GM18505 (cell line): ENCODE measurements around the gene GTF2IRD1.
"Not testable (repeated sequence)": the region's sequence is repeated elsewhere in the genome, so short reads cannot be mapped to it uniquely, and the experiment has no call there.

ENCODE experiments used
- ATAC-seq: cut with Tn5 transposase; IDR thresholded peaks from one replicate; pipeline ENCODE4 v1.9.1; 2021; ENCODE audit not compliant: unreplicated experiment
- POLR2A ChIP-seq: IDR thresholded peaks from 4 replicates; pipeline ENCODE4 v1.6.1; 2011; ENCODE audit warnings: borderline replicate concordance; ENCODE audit not compliant: insufficient read depth, insufficient read length; ENCODE audit errors: extremely low read depth

GTF2IRD1 gene

DNA sequence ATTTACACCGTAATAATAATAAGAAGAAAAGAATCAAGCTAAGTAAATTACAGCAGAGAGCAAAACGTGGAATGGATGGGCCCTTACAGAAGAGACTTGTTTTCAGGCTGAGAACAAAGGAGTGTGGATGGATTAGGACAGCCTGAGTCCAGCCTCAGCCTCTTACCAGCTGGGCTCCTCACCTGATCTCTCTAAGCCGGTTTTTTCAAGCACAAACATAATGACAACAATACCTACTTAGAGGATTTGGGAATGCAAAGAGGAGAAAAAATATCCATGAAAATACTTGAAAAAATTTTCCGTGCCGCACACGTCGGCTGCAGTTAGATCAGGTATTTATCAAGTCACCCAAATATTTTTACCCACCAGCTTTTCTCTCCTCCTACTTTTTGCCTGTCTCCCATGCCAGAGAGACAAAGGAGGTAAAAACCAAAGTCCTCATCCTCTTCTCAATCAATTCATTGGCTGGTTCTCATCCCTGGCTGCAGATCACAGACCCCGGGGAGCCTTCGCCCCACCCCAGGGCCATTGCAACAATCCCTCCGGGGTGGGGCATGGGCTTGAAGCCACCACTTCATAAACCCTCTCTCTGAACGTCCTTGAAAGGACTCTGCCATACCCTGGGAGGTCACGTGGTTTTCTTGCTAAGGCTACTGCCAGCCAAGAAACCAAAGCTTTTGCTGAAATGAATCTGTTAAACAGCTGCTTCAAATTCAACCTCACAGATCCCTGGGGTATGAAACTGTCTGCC, 174.1 kb downstream of the GTF2IRD1 start:
- no peak for ATAC-seq
- no peak for TF ChIP-seq POLR2A

DNA sequence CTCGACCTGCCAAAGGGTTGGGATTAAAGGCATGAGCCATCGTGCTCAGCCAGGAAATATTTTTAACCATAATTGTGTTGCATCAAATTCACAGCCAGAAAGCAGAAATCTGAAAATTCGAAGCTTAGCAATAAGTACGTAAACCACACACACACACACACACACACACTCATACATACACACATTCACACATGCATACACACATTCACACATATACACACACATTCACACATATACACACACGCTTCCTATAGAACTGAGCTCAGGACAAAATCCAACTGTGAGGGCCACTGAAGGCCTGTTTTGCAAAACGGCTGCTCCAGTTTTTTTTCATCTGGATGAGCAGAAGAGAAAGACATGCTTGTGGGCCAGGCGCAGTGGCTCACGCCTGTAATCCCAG, 178.8 kb downstream of the GTF2IRD1 start:
- TF ChIP-seq POLR2A = no peak

DNA sequence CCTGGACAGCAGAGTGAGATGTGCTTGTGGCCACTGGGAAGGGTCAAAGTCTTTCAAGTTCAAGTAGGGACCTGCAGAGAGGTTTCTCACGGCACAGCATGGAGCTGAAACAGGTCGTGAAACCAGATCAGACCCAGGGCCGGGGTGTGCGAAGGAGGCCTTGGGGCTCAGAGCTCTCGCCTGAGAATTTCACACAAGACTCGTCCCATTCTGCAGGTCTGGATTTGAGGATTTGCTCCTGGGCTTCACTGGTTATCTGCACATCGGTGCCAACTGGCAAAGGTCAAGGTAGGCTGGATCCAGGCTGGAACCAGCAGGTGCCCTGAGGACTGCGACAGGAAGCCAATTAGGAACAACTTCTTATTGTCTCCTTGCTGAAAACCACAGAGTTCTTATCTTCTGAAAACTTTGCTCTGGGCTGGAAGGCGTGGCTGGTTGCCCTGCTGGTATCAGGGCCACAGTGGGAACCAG, 179.8 kb downstream of the GTF2IRD1 start:
- no peak for ATAC-seq
- TF ChIP-seq POLR2A = no peak

More for the DNA sequence above, 178.8 kb downstream of the GTF2IRD1 start:
- ATAC-seq = no peak

GRCh38 chr7:74637745-74638144, 184.0 kb downstream of the GTF2IRD1 start:
- no peak for ATAC-seq

DNA sequence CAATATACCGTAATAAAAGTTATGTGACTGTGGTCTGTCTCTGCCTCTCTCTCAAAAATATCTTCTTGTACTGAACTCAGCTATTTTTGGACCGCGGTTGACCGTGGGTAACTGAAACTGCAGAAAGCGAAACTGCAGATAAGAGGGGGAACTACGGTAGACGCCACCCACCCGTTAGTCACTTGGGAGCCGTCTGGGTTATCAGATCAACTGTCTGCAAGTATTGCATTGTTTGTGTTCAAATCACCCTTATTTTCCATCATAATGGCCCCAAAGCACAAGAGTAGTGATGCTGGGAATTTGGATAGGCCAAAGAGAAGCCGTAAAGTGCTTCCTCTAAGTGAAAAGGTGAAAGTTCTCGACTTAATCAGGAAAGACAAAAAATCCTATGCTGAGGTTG, 196.3 kb downstream of the GTF2IRD1 start:
- TF ChIP-seq POLR2A = peak; percentile 65
- peak; percentile 70 for ATAC-seq

More at GRCh38 chr7:74637745-74638144, 184.0 kb downstream of the GTF2IRD1 start:
- TF ChIP-seq POLR2A = no peak

- ATAC-seq = not testable (repeated sequence)
Measured at GRCh38 chr7:74650493-74651132, 196.9 kb downstream of the GTF2IRD1 start.

DNA sequence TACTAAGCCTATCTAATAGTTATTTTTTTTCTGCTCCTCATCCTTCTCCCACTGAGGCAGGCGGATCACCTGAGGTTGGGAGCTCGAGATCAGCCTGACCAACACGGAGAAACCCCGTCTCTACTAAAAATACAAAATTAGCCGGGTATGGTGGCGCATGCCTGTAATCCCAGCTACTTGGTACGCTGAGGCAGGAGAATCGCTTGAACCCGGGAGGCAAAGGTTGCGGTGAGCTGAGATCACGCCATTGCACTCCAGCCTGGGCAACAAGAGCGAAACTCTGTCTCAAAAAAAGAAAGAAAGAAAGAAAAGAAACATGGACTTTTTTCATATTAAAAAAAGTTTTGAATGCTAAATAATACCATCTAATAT, 197.4 kb downstream of the GTF2IRD1 start:
- not testable (repeated sequence) for ATAC-seq
